ENCODE data around the gene PLEKHD1.
A peak's percentile ranks its signal among the peaks of the same experiment; 100 is the strongest.

Gene PLEKHD1

DNA sequence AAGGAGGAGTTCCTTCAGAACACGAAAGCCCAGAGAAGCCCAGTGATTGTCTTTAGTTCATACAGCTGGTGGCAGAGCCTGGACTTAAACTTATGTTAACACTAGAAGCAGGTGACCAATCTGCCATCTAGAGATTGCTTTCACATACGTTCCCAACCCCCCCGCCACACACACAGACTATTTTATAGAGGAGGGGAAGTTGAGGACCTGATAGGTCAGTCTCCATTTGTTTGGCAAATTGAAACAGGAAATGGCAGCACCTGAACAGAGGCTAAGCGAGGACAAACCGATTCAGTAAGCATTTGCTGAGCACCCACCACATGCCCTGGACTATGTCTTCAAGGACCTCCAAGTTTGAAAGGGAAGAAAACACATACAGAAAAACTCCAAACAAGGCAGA, 4.8 kb upstream of the PLEKHD1 start:
- no peak for DNase-seq (ENCODE audit: low read depth)
- in situ Hi-C loops (cut with HindIII; ENCODE audit: low sequenced_read_pairs), result no loop called here
- H3K4me3 ChIP-seq (ENCODE audit: low read depth, low read length), result no peak overlapping the region
- TF ChIP-seq CTCF (IDR thresholded peaks at IDR 0.05; ENCODE audit: low read depth, low read length, missing control alignments), result no peak

DNA sequence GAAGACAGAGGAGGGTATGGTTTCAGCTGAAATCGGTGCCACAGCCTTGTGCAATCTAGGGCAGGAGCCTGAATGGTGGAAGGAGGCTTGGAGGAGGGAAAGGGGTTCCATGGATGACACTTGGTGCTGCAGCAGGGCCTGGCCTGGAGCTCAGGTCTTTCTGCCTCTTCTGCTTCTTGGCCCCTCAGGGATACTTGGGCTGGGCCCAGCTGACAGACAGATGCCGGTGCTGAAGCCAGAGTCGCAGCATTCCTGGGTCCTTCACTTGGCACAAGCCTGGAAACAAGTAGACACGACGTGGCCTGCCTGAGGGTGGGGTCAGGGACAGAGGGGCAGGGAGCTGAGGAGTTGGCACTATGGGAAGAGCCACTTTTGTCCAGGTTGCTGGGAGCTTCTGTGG, 4.4 kb upstream of the PLEKHD1 start:
- no peak for TF ChIP-seq CTCF (IDR thresholded peaks at IDR 0.05; ENCODE audit: low read depth, low read length, missing control alignments)
- no peak overlapping the region for H3K4me3 ChIP-seq (ENCODE audit: low read depth, low read length)
- in situ Hi-C loops (cut with HindIII; ENCODE audit: low sequenced_read_pairs), result no loop called here
- DNase-seq (ENCODE audit: low read depth), result no peak

DNA sequence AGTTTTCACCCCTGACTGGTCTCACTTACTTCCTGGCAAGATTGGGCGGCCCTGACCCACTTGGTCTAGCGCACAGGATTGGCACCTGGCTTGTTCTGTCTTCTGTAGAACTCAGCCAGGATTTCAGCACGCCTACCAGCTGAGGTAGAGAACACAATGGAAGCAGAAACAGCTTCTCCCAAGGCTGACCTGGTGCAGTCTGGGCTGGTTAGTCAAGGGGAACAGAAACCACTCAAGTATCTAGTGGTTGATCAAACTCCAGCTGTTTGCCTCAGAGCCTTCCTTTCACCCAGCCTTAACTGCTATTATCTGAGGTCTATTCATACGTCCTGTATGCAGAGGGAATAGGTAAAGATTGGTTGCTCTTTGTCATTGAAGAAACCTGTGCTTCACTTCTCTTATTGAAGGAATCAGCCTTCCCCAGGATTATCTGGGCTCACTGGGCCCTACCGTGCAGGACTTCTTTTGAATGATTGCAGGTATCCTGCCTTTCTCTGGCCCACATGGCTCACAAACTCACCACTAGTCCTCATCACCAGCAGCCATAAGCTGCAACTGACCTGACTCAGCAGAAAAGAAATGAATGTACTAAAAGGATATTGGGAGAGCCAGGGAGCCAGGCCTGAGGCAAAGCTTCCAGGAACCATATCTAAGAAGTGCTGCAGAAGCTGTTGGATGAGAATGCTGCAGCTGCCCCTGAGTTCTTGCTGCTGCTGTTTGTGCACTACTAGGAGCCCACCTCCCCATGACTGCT, 2.5 kb upstream of the PLEKHD1 start:
- DNase-seq (ENCODE audit: low read depth), result no peak
- H3K4me3 ChIP-seq (ENCODE audit: low read depth, low read length), result no peak overlapping the region
- TF ChIP-seq CTCF (IDR thresholded peaks at IDR 0.05; ENCODE audit: low read depth, low read length, missing control alignments), result no peak
- in situ Hi-C loops (cut with HindIII; ENCODE audit: low sequenced_read_pairs), result no loop called here

GRCh38 chr14:69483765-69484443, 624 bp upstream of the PLEKHD1 start:
- no peak for TF ChIP-seq CTCF (IDR thresholded peaks at IDR 0.05; ENCODE audit: low read depth, low read length, missing control alignments)

GRCh38 chr14:69485315-69485660, 760 bp downstream of the PLEKHD1 start:
- no peak for DNase-seq (ENCODE audit: low read depth)
- no peak for TF ChIP-seq CTCF (IDR thresholded peaks at IDR 0.05; ENCODE audit: low read depth, low read length, missing control alignments)
- in situ Hi-C loops (cut with HindIII; ENCODE audit: low sequenced_read_pairs), result no loop called here
- H3K4me3 ChIP-seq (ENCODE audit: low read depth, low read length), result no peak overlapping the region

More at GRCh38 chr14:69483765-69484443, 624 bp upstream of the PLEKHD1 start:
- in situ Hi-C loops (cut with HindIII; ENCODE audit: low sequenced_read_pairs), result no loop called here
- no peak for DNase-seq (ENCODE audit: low read depth)
- H3K4me3 ChIP-seq (ENCODE audit: low read depth, low read length), result peak overlapping the region; percentile 26

DNA sequence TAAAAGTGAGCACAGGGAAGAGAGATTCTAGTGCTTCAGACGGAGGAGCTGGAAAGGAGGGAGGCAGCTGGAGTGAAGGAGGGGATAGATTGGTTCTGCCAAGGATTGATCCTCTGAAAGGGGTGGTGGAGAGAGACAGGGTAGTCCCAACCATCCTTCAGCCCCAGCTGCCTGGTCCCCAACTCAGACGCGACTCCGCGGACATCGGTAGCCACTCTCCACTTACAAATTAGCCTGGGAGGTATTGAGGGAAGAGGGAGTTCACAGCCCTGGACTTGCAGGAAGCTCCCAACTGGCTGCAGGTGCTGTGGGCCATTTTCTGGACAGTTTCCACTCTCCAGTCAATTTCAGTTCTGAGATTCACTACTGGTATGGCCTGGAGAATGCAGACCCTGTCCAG, 1.2 kb downstream of the PLEKHD1 start:
- no peak for TF ChIP-seq CTCF (IDR thresholded peaks at IDR 0.05; ENCODE audit: low read depth, low read length, missing control alignments)
- no peak for DNase-seq (ENCODE audit: low read depth)

More for the DNA sequence above, 1.2 kb downstream of the PLEKHD1 start:
- in situ Hi-C loops (cut with HindIII; ENCODE audit: low sequenced_read_pairs), result no loop called here
- H3K4me3 ChIP-seq (ENCODE audit: low read depth, low read length), result no peak overlapping the region
